Measurements from ENCODE around the gene C22orf31.

C22orf31 gene

DNA sequence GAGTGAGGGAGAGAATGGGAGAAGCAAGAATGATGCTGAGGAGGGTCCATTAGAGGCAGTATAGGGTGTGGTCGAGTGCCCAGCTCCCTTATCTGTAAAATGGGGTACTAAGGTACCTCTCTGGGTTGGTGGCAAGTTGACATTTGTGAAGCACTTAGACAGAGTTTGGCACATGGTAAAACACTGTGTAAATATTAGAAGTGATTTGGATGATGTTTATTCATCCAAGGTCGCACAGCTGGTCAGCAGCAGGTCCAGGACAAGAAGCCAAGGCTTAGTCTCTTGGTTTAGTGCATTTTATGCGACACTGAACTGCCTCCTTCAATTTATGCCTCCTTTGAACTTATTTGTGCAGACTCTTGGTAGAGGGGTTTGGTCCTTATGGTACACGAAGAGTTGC is 30.6 kb upstream of the C22orf31 start (continued):
- TF ChIP-seq, protein P1, sequence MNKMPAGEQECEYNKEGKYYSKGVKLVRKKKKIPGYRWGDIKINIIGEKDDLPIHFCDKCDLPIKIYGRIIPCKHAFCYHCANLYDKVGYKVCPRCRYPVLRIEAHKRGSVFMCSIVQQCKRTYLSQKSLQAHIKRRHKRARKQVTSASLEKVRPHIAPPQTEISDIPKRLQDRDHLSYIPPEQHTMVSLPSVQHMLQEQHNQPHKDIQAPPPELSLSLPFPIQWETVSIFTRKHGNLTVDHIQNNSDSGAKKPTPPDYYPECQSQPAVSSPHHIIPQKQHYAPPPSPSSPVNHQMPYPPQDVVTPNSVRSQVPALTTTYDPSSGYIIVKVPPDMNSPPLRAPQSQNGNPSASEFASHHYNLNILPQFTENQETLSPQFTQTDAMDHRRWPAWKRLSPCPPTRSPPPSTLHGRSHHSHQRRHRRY (tag by site-specific recombination; IDR thresholded peaks at IDR 0.05), result no peak

GRCh38 chr22:29090039-29090438 is 28.4 kb upstream of the C22orf31 start:
- Histone ChIP-seq H3K4me3 (ENCODE audit: low read depth, low read length) (no peak overlapping the region), H3K4me1 (ENCODE audit: control insufficient read depth, insufficient read depth, low read length) (peaks cover 3% of the 10 kb centered on the region; the same call in 1 of the 2 replicates), H3K9me3 (ENCODE audit: control insufficient read depth, insufficient read depth, low read depth, low read length) (no peaks in the 10 kb centered on the region), H3K27ac (ENCODE audit: extremely low read depth, low read depth, low read length) (no peak overlapping the region), H3K36me3 (ENCODE audit: control insufficient read depth in 2 of 2, insufficient read depth in 1 of 2, low read length in 2 of 2) (peaks cover 0 to 3% of the 10 kb centered on the region in 2 experiments; a peak in 1 of 3 replicates)
- ChIA-PET CTCF (interaction anchor here (3.2 kb wide), 1 partner anchor 64 kb away, joined by 14 read pairs; no protein-coding TSS in a partner anchor), POLR2A (no interaction called here)
- TF ChIP-seq ZFP3 (tag by site-specific recombination; IDR thresholded peaks at IDR 0.05; ENCODE audit: low read depth) (no peak), ZNF37A (tag by site-specific recombination; IDR thresholded peaks at IDR 0.05) (no peak), SETDB1 (IDR thresholded peaks at IDR 0.05; ENCODE audit: insufficient read length, low read length) (no peak), ZNF585B (tag by site-specific recombination; IDR thresholded peaks at IDR 0.05) (no peak), ZNF211 (tag by site-specific recombination; IDR thresholded peaks at IDR 0.05; ENCODE audit: low read depth) (no peak), ZNF558 (tag by site-specific recombination; IDR thresholded peaks at IDR 0.05) (no peak), ZNF335 (tag by site-specific recombination; conservative IDR thresholded peaks at IDR 0.05) (no peak), ZNF121 (tag by site-specific recombination; IDR thresholded peaks at IDR 0.05) (no peak), REST (tag by site-specific recombination; IDR thresholded peaks at IDR 0.05) (no peak), ZNF692 (tag by site-specific recombination; IDR thresholded peaks at IDR 0.05) (no peak), ZBTB6 (tag by site-specific recombination; IDR thresholded peaks at IDR 0.05) (no peak), ZNF112 (tag by site-specific recombination; IDR thresholded peaks at IDR 0.05) (no peak), KLF1 (tag by site-specific recombination; IDR thresholded peaks at IDR 0.05) (no peak), KLF10 (tag by site-specific recombination; IDR thresholded peaks at IDR 0.05) (no peak), ZNF664 (tag by site-specific recombination; IDR thresholded peaks at IDR 0.05) (no peak), GFI1B (tag by site-specific recombination; IDR thresholded peaks at IDR 0.05) (no peak)
- TF ChIP-seq, protein P2, sequence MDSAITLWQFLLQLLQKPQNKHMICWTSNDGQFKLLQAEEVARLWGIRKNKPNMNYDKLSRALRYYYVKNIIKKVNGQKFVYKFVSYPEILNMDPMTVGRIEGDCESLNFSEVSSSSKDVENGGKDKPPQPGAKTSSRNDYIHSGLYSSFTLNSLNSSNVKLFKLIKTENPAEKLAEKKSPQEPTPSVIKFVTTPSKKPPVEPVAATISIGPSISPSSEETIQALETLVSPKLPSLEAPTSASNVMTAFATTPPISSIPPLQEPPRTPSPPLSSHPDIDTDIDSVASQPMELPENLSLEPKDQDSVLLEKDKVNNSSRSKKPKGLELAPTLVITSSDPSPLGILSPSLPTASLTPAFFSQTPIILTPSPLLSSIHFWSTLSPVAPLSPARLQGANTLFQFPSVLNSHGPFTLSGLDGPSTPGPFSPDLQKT (IDR thresholded peaks at IDR 0.05; ENCODE audit: borderline replicate concordance, low read depth, low read length), result no peak
